Hepatocyte (in vitro differentiated cells): ENCODE measurements around the gene DOCK1. TPM values are rescaled to one million over a fixed set of nuclear protein-coding genes. Genes with fewer than 3 reads are reported as not detected.

ENCODE experiments used
- DNase-seq: peaks from one replicate; pipeline ENCODE4 v3.0.0-alpha.2; 2016; ENCODE audit warnings: low spot score
- H2AFZ ChIP-seq: fragments of 200-600 bp; sonication (generic); 2 replicates; pipeline ENCODE4 v1.6.0; 2016; ENCODE audit warnings: antibody characterized with exemption, mild to moderate bottlenecking
- H3K27ac ChIP-seq: fragments of 200-600 bp; sonication (generic); 2 replicates; pipeline ENCODE4 v1.5.1; 2016; ENCODE audit warnings: mild to moderate bottlenecking
- H3K27me3 ChIP-seq: fragments of 200-600 bp; sonication (generic); 2 replicates; pipeline ENCODE4 v1.6.1; 2016
- H3K36me3 ChIP-seq: fragments of 200-600 bp; sonication (generic); replicated peaks from 2 replicates; pipeline ENCODE4 v1.5.1; 2016; ENCODE audit warnings: low read depth; ENCODE audit not compliant: insufficient read depth
- H3K4me1 ChIP-seq: fragments of 200-600 bp; sonication (generic); 2 replicates; pipeline ENCODE4 v1.5.1; 2016; ENCODE audit warnings: mild to moderate bottlenecking, moderate library complexity; ENCODE audit not compliant: insufficient read depth
- H3K4me2 ChIP-seq: fragments of 200-600 bp; sonication (generic); 2 replicates; pipeline ENCODE4 v1.6.0; 2016
- H3K4me3 ChIP-seq: fragments of 200-600 bp; sonication (generic); 2 replicates; pipeline ENCODE4 v1.5.1; 2016; ENCODE audit warnings: mild to moderate bottlenecking
- H3K79me2 ChIP-seq: fragments of 200-600 bp; sonication (generic); 2 replicates; pipeline ENCODE4 v1.6.0; 2017; ENCODE audit warnings: mild to moderate bottlenecking
- H3K9me2 ChIP-seq: fragments of 200-600 bp; sonication (generic); replicated peaks from 2 replicates; pipeline ENCODE4 v1.6.0; 2017; ENCODE audit warnings: mild to moderate bottlenecking; ENCODE audit not compliant: insufficient read depth
- H3K9me3 ChIP-seq: fragments of 200-600 bp; sonication (generic); 2 replicates; pipeline ENCODE4 v1.5.1; 2016; ENCODE audit warnings: low read depth, mild to moderate bottlenecking
- H4K20me1 ChIP-seq: fragments of 200-600 bp; sonication (generic); 2 replicates; pipeline ENCODE4 v1.6.0; 2016; ENCODE audit warnings: mild to moderate bottlenecking; ENCODE audit not compliant: insufficient read depth, poor library complexity, severe bottlenecking
- EZH2 ChIP-seq: fragments of 200-600 bp; sonication (generic); IDR thresholded peaks from 2 replicates; pipeline ENCODE4 v1.6.1; 2016; ENCODE audit warnings: antibody characterized with exemption, mild to moderate bottlenecking, borderline replicate concordance
- EZH2phosphoT487 ChIP-seq: fragments of 200-600 bp; sonication (generic); IDR thresholded peaks from one replicate; pipeline ENCODE4 v1.6.1; 2018; ENCODE audit warnings: antibody characterized with exemption, mild to moderate bottlenecking, low read depth, moderate library complexity; ENCODE audit not compliant: unreplicated experiment, severe bottlenecking
- WGBS: methylation state at CpG from one replicate; pipeline ENCODE4 v1.1.6; 2016; ENCODE audit warnings: low lambda C conversion rate; ENCODE audit errors: missing lambda C conversion rate; 5-methylcytosine and 5-hydroxymethylcytosine counted together
- polyA plus RNA-seq: library from polyadenylated mRNA; unstranded; fragments of >200 nt; fragmentation: Nextera tagmentation; extraction: Ambion mirVana; gene quantifications from 2 replicates; pipeline ENCODE4 v1.2.1, GENCODE V29; 2016
- total RNA-seq: library from RNA; depleted of rRNA; stranded (reverse); fragments of >200 nt; gene quantifications from 2 replicates; pipeline ENCODE4 v1.2.3, GENCODE V29; 2014
- TF ChIP-seq, protein P1 (sequence below): fragments of 200-600 bp; sonication (generic); IDR thresholded peaks from 2 replicates; pipeline ENCODE4 v1.5.1; 2016; ENCODE audit warnings: antibody characterized with exemption, mild to moderate bottlenecking; ENCODE audit not compliant: poor library complexity

Gene DOCK1
- total and polyA plus RNA-seq, 2 experiments from 2014 or later, result 16.0 to 55.5 TPM

DNA sequence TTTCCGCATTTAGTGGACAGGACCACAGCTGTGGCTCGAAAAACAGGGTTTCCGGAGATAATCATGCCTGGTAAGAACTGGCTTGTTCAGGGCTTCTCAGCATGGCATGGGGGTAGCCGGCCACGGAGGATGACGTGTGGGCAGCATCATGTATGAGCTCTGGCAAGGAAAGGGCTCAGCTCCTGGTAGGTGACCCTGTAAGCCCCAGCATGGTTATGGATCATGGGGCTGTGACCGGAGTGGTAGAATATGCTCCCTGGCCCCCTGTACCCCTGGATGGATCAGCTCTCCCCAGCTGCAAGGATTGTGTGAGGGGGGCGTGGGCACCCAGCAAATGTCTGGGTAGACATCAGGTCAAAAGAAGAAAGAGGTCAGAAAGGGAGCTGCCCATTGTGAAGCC, 113.5 kb downstream of the DOCK1 start:
- no peak overlapping the region for H3K4me2 ChIP-seq
- no peak overlapping the region for H3K27ac ChIP-seq
- TF ChIP-seq, protein P1, sequence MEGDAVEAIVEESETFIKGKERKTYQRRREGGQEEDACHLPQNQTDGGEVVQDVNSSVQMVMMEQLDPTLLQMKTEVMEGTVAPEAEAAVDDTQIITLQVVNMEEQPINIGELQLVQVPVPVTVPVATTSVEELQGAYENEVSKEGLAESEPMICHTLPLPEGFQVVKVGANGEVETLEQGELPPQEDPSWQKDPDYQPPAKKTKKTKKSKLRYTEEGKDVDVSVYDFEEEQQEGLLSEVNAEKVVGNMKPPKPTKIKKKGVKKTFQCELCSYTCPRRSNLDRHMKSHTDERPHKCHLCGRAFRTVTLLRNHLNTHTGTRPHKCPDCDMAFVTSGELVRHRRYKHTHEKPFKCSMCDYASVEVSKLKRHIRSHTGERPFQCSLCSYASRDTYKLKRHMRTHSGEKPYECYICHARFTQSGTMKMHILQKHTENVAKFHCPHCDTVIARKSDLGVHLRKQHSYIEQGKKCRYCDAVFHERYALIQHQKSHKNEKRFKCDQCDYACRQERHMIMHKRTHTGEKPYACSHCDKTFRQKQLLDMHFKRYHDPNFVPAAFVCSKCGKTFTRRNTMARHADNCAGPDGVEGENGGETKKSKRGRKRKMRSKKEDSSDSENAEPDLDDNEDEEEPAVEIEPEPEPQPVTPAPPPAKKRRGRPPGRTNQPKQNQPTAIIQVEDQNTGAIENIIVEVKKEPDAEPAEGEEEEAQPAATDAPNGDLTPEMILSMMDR, result no peak
- TF ChIP-seq EZH2phosphoT487 (no peak), EZH2 (no peak)
- no peak overlapping the region for H3K4me3 ChIP-seq
- H3K9me3 ChIP-seq, result no peaks in the 10 kb centered on the region
- H3K4me1 ChIP-seq, result no peaks in the 10 kb centered on the region
- no peaks in the 10 kb centered on the region for H3K9me2 ChIP-seq
- H3K27me3 ChIP-seq, result no peaks in the 10 kb centered on the region
- H4K20me1 ChIP-seq, result no peaks in the 10 kb centered on the region
- 96% methylated on average over 8 of the region's 8 CpGs for WGBS
- no peaks in the 10 kb centered on the region for H3K79me2 ChIP-seq
- H3K36me3 ChIP-seq, result no peaks in the 10 kb centered on the region
- DNase-seq, result no peak
- no peak overlapping the region for H2AFZ ChIP-seq

DNA sequence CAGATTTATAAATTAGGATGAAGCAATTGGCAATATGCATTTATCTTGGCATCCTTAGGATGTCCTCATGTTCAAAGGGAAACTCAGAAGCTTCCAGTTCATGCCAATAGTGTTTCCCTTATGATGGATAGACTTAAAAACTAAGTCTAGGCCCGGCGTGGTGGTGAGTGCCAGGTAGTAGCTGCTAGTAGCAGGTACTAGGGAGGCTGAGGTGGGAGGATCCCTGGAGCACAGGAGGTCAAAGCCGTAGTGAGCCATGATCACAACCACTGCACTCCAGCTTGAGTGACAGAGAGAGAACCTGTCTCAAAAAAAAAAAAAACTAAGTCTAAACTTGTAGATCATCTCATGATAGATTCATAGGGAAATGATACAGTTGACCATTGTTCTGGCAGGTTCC, 115.0 kb downstream of the DOCK1 start:
- H3K27ac ChIP-seq, result no peak overlapping the region
- H3K4me2 ChIP-seq, result no peak overlapping the region
- H3K9me2 ChIP-seq, result no peaks in the 10 kb centered on the region
- no peaks in the 10 kb centered on the region for H3K9me3 ChIP-seq
- 98% methylated on average over 3 of the region's 3 CpGs for WGBS
- no peaks in the 10 kb centered on the region for H3K36me3 ChIP-seq
- no peaks in the 10 kb centered on the region for H4K20me1 ChIP-seq
- H3K79me2 ChIP-seq, result no peaks in the 10 kb centered on the region
- DNase-seq, result no peak
- H3K4me3 ChIP-seq, result no peak overlapping the region
- TF ChIP-seq EZH2phosphoT487 (no peak), EZH2 (no peak)
- TF ChIP-seq, protein P1, result no peak
- no peaks in the 10 kb centered on the region for H3K27me3 ChIP-seq
- H2AFZ ChIP-seq, result no peak overlapping the region
- H3K4me1 ChIP-seq, result no peaks in the 10 kb centered on the region

DNA sequence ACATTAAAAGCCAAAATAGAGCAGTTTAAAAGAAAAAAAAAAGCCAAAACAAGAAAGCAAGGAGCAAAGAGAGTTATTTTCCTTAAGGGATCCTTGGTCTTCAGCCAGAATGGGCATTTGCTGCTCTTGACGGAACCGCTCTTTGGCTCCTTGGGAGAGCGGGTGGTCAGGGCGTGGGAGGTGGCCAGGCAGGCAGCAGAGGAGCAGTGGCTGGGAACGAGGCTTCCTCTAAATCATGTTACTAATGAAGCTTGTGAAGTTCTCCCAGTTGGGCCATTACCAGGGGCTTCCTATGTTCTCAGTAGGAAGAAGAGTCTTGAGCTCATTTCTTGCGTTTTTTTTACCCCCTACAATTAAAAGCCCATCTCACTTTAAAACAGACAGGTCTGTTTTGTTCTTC, 116.6 kb downstream of the DOCK1 start:
- Histone ChIP-seq H3K4me1 (no peaks in the 10 kb centered on the region), H4K20me1 (no peaks in the 10 kb centered on the region), H2AFZ (no peak overlapping the region), H3K9me3 (no peaks in the 10 kb centered on the region), H3K4me3 (no peak overlapping the region), H3K27me3 (no peaks in the 10 kb centered on the region), H3K79me2 (no peaks in the 10 kb centered on the region), H3K4me2 (no peak overlapping the region), H3K9me2 (no peaks in the 10 kb centered on the region), H3K27ac (no peak overlapping the region), H3K36me3 (no peaks in the 10 kb centered on the region)
- TF ChIP-seq, protein P1, result no peak
- TF ChIP-seq EZH2phosphoT487, result no peak
- no peak for TF ChIP-seq EZH2
- DNase-seq, result no peak
- WGBS, result 95% methylated on average over 6 of the region's 6 CpGs
